Measurements from ENCODE around the gene DMBX1. TPM values are rescaled to one million over a fixed set of nuclear protein-coding genes. Genes with fewer than 3 reads are reported as not detected.

The DMBX1 gene
- total and polyA plus RNA-seq, 10 donors: not detected

DNA sequence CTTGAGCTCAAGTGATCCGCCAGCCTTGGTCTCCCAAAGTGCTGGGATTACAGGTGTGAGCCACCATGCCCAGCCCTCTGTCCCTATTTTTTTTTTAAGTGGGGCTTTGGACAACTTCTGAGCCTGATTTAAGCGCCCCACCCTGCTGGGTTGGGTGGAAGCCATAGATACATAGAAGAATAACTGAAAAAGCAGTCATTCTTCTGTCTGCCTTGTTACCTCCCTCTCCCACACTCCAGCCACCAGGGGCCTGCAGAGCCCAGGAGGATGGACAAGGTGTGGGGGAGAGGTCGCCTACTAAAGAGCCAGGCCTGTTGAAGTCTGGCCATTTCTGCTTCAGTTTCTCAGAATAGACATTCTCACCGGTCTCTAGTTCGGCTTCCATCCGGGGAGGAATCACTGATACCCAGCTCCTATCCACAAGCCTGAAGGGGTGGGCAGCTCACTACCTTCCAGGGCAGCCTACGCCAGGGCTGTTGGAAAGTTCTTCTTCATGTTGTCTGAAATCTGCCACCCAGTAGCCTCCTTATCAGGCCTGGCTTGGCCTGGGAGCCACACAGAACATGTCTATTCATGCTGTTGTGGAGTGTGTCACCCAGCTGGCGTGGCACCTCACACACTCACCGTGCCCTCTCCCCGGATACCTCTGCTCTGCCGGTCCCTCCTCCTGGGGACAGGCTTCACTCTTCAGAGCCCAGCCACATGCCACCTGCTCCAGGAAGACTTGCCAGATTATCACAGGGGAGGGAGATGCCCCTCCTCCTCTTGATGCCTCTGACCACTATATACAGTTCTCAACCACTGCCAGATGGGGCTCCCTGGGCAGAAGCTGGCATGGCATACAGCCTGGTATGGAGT, 34.1 kb downstream of the DMBX1 start:
- TF ChIP-seq POLR2AphosphoS5 (IDR thresholded peaks at IDR 0.05) (no peak), POLR2A (IDR thresholded peaks at IDR 0.05) (no peak)
- TF ChIP-seq, protein P1, sequence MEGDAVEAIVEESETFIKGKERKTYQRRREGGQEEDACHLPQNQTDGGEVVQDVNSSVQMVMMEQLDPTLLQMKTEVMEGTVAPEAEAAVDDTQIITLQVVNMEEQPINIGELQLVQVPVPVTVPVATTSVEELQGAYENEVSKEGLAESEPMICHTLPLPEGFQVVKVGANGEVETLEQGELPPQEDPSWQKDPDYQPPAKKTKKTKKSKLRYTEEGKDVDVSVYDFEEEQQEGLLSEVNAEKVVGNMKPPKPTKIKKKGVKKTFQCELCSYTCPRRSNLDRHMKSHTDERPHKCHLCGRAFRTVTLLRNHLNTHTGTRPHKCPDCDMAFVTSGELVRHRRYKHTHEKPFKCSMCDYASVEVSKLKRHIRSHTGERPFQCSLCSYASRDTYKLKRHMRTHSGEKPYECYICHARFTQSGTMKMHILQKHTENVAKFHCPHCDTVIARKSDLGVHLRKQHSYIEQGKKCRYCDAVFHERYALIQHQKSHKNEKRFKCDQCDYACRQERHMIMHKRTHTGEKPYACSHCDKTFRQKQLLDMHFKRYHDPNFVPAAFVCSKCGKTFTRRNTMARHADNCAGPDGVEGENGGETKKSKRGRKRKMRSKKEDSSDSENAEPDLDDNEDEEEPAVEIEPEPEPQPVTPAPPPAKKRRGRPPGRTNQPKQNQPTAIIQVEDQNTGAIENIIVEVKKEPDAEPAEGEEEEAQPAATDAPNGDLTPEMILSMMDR (IDR thresholded peaks at IDR 0.05 in 8 of 11, conservative IDR thresholded peaks at IDR 0.05 in 3 of 11): no peak
- WGBS, 5 donors: 84 to 93% (median 90%) methylated on average over 11 of the region's 11 CpGs
- Histone ChIP-seq H3K27me3 (replicated peaks in 1 of 7) (peaks cover 0 to 61% (median 3%) of the 10 kb centered on the region in 7 donors), H3K4me3 (no peak overlapping the region), H3K4me1 (peaks cover 0 to 18% (median 0%) of the 10 kb centered on the region in 6 donors), H3K9me3 (no peaks in the 10 kb centered on the region), H3K36me3 (no peaks in the 10 kb centered on the region), H3K27ac (no peak overlapping the region)
- intact Hi-C loops (cut with DNase I; ENCODE audit: low total_unique reads): no loop called here
- DNase-seq: peak; percentile 51

DNA sequence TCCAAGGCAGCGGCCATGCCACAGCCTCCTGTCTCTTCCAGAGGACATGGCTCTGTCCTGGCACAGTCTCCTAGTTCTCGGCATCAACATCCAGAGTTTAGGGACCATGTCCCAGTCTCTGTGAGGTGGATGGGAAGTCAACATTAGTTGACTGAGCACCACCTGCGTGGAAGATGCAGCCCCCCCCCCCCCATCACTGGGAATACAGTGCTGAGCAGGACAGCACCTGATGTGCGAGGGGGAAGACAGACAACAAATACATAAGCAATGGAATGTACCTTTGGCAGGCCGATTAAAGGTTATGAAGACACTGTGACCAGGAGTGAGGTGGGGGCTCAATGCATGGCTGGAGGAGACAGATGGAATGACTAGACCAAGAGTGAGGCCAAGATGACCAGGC, 35.2 kb downstream of the DMBX1 start:
- intact Hi-C loops (cut with DNase I; ENCODE audit: low total_unique reads): loop anchor here (5.0 kb wide), 1 partner anchor 202 kb away; no protein-coding TSS in a partner anchor
- H3K9me3 ChIP-seq: no peaks in the 10 kb centered on the region
- H3K36me3 ChIP-seq: no peaks in the 10 kb centered on the region
- peak; percentile 43 for DNase-seq
- WGBS, 5 donors: 77 to 89% (median 86%) methylated on average over 5 of the region's 5 CpGs
- peaks cover 0 to 18% (median 0%) of the 10 kb centered on the region in 6 donors for H3K4me1 ChIP-seq
- peaks cover 0 to 61% (median 3%) of the 10 kb centered on the region in 7 donors for H3K27me3 ChIP-seq (replicated peaks in 1 of 7)
- no peak overlapping the region for H3K27ac ChIP-seq
- no peak overlapping the region for H3K4me3 ChIP-seq
- TF ChIP-seq, protein P1 (IDR thresholded peaks at IDR 0.05 in 8 of 11, conservative IDR thresholded peaks at IDR 0.05 in 3 of 11): no peak
- no peak for TF ChIP-seq POLR2AphosphoS5 (IDR thresholded peaks at IDR 0.05)
- no peak for TF ChIP-seq POLR2A (IDR thresholded peaks at IDR 0.05)

DNA sequence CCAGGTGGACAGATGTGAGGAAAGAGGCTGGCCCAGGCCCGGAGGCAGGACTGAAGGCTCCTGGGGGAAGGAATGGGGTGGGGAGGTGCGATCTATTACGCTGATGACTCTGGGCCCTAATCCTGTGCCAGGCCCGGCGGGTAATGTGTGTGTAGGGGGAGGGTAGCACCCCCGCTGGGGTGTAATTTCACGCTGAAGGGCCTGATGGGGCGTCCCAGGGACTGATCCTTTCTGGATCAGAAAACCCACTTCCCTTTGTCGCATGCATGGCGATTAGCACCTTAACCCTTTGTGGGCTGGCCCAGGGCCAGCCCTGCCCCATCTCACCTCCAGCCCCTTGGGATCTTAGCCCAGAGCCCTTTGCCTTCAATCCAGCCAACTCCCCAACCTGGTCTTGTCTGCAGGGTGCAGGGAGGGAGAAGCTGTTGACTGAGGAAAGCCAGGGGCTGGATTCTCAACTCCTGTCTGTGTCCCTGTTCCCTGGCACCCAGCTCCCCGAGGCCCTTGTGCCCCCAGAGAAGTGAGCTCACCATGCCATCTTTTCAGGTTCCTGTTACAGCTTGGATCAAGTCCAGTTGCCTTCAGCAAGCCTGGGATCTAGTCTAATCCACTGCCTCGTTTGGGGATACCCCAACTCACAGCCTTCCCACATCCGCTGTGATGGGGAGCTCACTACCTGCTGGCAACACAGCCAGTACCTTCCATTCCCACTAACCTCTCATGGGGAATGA, 35.8 kb downstream of the DMBX1 start:
- Histone ChIP-seq H3K27ac (no peak overlapping the region), H3K36me3 (no peaks in the 10 kb centered on the region), H3K4me3 (no peak overlapping the region), H3K4me1 (peaks cover 0 to 18% (median 0%) of the 10 kb centered on the region in 6 donors), H3K9me3 (no peaks in the 10 kb centered on the region), H3K27me3 (replicated peaks in 1 of 7) (peaks cover 0 to 63% (median 8%) of the 10 kb centered on the region in 7 donors)
- no peak for DNase-seq
- TF ChIP-seq, protein P1 (IDR thresholded peaks at IDR 0.05 in 8 of 11, conservative IDR thresholded peaks at IDR 0.05 in 3 of 11): no peak
- TF ChIP-seq POLR2A (IDR thresholded peaks at IDR 0.05): no peak
- no peak for TF ChIP-seq POLR2AphosphoS5 (IDR thresholded peaks at IDR 0.05)
- WGBS, 5 donors: 47 to 53% (median 51%) methylated on average over 13 of the region's 13 CpGs
- intact Hi-C loops (cut with DNase I; ENCODE audit: low total_unique reads): loop anchor here (5.0 kb wide), 1 partner anchor 202 kb away; no protein-coding TSS in a partner anchor
